GM13976 (cell line): ENCODE measurements around the gene DGKD.

ENCODE experiments used
- DNase-seq: peaks from one replicate; pipeline ENCODE4 v3.0.0; 2012; ENCODE audit warnings: low spot score
- in situ Hi-C: fragments of 300-500 bp; cut with MboI; formaldehyde crosslinking; loops from one replicate; pipeline ENCODE4 v1.12.0; 2022; ENCODE audit warnings: low sequenced_read_pairs, mixed read lengths, inconsistent platforms; ENCODE audit not compliant: unreplicated experiment
- TF ChIP-seq, protein P1 (sequence below): IDR thresholded peaks from 2 replicates; pipeline ENCODE4 v1.5.1; 2012; ENCODE audit warnings: borderline replicate concordance, mild to moderate bottlenecking; ENCODE audit not compliant: insufficient read depth; ENCODE audit errors: extremely low read depth, missing control alignments, control extremely low read depth

DGKD gene

DNA sequence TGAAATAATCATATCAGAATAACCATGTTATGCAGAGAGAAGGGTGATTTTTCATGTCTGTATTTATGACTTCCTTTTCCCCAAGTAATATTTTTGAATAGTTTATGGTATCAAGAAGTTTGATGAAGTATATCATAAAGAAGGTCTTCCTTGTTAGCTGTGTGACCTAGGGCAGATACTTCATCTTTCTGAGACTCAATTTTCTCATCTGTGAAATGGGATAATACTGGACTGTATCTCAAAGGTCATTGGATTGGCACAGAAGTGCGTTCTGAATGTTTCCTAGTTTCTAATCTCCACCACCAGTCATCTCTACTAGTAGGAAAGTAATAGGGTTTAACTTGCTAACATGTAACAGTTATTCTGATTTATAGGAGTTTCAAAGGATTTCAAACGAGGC lies 52.6 kb downstream of the DGKD start:
- DNase-seq = no peak
- TF ChIP-seq, protein P1, sequence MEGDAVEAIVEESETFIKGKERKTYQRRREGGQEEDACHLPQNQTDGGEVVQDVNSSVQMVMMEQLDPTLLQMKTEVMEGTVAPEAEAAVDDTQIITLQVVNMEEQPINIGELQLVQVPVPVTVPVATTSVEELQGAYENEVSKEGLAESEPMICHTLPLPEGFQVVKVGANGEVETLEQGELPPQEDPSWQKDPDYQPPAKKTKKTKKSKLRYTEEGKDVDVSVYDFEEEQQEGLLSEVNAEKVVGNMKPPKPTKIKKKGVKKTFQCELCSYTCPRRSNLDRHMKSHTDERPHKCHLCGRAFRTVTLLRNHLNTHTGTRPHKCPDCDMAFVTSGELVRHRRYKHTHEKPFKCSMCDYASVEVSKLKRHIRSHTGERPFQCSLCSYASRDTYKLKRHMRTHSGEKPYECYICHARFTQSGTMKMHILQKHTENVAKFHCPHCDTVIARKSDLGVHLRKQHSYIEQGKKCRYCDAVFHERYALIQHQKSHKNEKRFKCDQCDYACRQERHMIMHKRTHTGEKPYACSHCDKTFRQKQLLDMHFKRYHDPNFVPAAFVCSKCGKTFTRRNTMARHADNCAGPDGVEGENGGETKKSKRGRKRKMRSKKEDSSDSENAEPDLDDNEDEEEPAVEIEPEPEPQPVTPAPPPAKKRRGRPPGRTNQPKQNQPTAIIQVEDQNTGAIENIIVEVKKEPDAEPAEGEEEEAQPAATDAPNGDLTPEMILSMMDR = no peak
- in situ Hi-C loops = no loop called here

- TF ChIP-seq, protein P1 = no peak
- in situ Hi-C loops = no loop called here
- DNase-seq = no peak
Observed at GRCh38 chr2:233407771-233408181, 53.5 kb downstream of the DGKD start.

DNA sequence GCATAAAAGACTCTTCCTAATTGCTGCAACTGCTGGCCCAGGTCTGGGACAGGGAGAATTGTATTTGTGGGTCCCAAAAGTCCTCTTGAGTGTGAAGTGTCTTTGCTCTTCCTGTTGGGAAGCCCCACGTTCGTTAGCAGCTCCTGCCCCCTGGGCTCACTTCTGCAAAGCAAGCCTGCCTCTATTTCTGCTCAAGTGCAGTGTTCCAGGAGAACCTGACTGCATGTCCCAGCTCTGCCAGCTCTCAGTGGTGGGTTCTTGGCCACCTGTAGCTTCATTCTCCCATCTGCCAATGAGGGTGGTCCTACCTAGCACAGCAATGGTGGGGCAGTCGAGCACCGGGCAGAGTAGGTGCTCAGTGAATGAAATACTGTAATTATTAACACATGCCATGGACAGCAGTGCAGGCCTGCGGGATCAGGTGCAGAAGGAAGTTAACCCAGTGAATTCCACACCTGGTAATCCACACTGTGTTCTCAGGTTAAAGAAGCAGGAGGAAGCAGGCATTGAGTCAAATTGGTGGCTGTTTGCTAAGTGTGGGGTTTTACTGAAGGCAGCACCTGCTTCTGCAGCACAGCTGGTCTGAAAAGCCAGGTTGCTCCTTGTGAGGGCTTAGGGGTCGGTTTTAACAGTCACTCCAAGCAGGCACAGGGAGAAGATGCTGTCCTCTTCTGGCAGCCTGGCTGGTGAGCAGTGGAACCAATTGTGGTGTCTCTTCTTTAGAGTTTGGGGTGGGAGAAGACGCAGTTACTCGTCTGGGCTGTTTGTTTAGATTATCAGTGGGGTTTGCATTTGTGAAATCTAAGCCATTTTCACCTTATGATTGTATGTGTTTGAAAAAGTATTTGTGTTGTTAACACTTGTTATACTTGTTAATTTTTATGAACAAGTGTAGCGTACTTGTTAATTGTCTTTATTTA lies 54.3 kb downstream of the DGKD start:
- in situ Hi-C loops = no loop called here
- no peak for DNase-seq
- TF ChIP-seq, protein P1 = no peak

- TF ChIP-seq, protein P1 = no peak
- in situ Hi-C loops = no loop called here
- no peak for DNase-seq
Observed at GRCh38 chr2:233409286-233409991, 55.1 kb downstream of the DGKD start.

DNA sequence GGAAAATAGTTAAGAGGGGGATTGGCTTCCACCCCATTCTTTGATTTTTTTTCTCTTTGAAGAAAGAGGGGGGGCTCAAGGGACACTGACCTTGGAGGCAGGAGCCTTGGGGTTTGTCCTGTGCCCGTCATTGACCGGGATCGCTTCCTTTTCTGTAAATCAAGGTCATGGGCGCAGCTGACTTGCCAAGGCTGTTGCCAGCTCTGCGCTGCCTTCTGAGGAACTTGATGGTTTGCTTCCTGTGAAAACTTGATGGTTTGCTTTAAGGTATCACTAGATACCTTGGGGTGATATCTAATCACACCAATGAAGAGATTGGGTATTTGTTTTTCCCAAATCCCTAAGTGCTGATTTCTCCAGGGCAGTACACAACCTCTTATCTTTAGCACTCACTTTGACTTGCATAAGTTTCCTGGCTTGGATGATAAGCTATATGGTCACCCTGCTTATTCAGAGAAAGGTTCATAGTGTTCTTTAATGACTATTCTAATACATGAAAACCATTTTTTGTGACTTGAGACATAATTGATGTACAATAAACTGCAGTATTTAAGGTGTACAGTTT lies 56.0 kb downstream of the DGKD start:
- TF ChIP-seq, protein P1 = no peak
- no peak for DNase-seq
- in situ Hi-C loops = no loop called here

DNA sequence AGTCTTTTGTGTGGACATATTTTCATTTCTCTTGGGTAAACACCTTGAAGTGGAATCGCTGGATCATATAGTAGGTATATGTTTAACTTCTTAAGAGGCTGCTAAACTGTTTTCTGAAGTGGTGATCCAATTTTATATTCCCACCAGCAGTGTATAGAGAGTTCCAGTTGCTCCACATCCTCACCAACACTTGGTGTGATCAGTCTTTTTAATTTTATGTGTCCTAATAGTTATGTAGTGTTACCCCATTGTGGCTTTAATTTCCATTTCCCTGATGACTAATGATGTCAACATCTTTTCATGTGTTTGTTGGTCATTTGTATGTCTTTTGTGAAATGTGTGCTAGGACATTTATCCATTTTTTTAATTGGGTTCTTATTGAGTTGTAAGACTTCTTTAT lies 56.9 kb downstream of the DGKD start:
- TF ChIP-seq, protein P1 = no peak
- no peak for DNase-seq
- in situ Hi-C loops = no loop called here
